Body of pancreas (tissue), 4 donors: Measurements from ENCODE around the gene PDGFRA.

Experiments
- POLR2A ChIP-seq, 3 donors: fragments of 450-650 bp; IDR thresholded peaks; one replicate each; pipeline ENCODE4 v1.6.1; 2016; ENCODE audit warnings: antibody characterized with exemption in 3 of 3, mild to moderate bottlenecking in 2 of 3
- TF ChIP-seq, protein P1 (sequence below), 7 experiments: fragments of 450-650 bp in 4 of 7; fragments of 200-600 bp in 3 of 7; sonication (generic) in 3 of 7; IDR thresholded peaks; one replicate each; pipeline ENCODE4 v1.5.1; 2016 to 2019; ENCODE audit warnings: antibody characterized with exemption in 7 of 7

- TF ChIP-seq POLR2A (IDR thresholded peaks at IDR 0.05), result no peak
- TF ChIP-seq, protein P1, sequence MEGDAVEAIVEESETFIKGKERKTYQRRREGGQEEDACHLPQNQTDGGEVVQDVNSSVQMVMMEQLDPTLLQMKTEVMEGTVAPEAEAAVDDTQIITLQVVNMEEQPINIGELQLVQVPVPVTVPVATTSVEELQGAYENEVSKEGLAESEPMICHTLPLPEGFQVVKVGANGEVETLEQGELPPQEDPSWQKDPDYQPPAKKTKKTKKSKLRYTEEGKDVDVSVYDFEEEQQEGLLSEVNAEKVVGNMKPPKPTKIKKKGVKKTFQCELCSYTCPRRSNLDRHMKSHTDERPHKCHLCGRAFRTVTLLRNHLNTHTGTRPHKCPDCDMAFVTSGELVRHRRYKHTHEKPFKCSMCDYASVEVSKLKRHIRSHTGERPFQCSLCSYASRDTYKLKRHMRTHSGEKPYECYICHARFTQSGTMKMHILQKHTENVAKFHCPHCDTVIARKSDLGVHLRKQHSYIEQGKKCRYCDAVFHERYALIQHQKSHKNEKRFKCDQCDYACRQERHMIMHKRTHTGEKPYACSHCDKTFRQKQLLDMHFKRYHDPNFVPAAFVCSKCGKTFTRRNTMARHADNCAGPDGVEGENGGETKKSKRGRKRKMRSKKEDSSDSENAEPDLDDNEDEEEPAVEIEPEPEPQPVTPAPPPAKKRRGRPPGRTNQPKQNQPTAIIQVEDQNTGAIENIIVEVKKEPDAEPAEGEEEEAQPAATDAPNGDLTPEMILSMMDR (IDR thresholded peaks at IDR 0.05), result no peak
These were observed 2.9 kb downstream of the PDGFRA start for GRCh38 chr4:54231768-54232688.
